NCI-H748 (cell line): Measurements from ENCODE around the gene DAPK3.
"Not testable (repeated sequence)": the region's sequence is repeated elsewhere in the genome, so short reads cannot be mapped to it uniquely, and the experiment has no call there.

Experiments
- DNase-seq: peaks from one replicate; lab custom pipeline; 2025; ENCODE audit not compliant: unreplicated experiment; lab: John Stamatoyannopoulos, UW

DAPK3 gene

GRCh38 chr19:3979289-3979673, 8.4 kb upstream of the DAPK3 start:
- DNase-seq: no peak

GRCh38 chr19:3978145-3978544, 7.2 kb upstream of the DAPK3 start:
- DNase-seq: no peak

GRCh38 chr19:3977242-3978143, 6.6 kb upstream of the DAPK3 start:
- no peak for DNase-seq

GRCh38 chr19:3976495-3977241, 5.8 kb upstream of the DAPK3 start:
- DNase-seq: no peak

- DNase-seq: no peak
These were observed 4.8 kb upstream of the DAPK3 start for GRCh38 chr19:3975637-3976087.

- no peak for DNase-seq
These were observed 4.2 kb upstream of the DAPK3 start for GRCh38 chr19:3975144-3975543.

GRCh38 chr19:3970313-3970807, 539 bp downstream of the DAPK3 start:
- DNase-seq: no peak

DNA sequence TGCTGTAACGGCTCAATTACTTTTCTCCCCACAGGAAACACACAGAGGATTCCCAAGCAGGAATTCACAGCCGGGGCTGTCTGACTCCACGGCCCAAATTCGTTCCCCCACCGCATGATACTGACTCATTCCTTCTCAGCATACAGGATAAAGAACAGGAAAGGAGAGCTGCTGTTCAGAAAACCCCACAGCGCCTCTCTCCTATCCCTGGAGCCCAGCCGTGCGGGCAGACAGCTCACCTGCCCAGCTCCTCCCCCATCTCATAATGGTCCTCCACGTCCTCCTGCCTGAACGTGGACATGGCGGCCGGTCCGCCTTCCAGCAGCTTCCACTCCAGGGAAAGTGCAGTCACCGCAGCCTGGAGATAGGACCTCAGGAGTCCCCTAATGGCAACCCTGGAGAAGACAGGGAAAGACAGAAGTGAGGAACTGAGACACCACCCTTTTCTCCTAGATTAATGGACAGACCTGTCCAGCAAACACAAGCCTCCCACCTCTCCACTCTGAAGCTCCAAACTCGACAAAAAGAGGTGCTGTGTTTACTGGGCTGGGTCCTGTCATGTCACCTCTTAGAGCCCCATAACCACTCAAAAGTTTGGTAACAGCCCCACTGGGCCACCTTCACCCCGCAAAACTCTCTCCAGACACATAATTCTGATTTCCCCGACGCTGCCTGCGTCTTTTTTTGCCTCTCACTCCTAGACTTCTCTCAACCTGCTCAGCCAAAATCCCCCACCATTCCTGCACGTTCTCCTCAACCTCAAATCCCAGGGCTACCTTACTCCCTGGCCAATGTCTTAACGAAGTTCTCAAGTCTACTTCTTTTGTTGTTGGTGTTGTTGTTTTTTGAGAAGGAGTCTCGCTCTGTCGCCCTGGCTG, 1.2 kb downstream of the DAPK3 start:
- no peak for DNase-seq

DNA sequence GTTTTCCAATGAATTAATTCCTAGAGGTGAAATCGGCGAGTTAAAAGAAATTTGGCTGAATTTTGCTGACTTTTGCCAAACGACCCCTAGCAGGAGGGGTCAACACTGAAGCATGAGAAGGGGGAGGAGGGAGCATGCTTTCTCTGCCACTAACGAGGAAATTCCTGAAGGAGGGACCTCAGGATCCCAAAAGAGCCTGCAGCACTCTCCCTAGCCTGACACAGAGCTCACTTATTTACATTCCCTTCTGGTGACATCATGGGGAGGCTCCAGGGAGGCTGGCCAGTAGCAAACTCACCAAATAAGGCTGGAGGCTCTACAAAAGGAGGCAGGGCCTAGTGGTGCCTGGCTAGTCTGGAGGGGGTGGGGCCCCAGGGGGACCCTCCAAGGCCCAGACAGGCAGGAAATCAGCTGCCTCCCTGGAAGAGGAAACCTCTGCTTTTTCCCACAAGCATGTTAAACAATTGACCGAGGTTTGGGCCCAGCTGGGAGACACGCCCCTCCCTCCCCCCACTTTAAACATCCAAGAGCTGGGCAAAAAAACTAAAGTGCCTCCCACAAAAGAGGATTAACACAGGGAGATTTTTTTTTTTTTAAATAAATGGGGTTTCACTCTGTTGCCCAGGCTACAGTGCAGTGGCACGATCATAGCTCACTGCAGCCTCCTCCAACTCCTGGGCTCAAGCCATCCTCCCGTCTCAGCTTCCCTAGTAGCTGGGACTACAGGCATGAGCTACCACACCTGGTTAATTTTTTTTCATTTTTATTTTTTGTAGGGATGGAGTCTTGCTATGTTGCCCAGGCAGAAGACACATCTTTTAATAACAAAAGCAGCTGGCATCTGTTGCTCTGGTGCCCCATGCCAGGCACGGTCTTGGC, 2.1 kb downstream of the DAPK3 start:
- peak; percentile 38 for DNase-seq

GRCh38 chr19:3967983-3968382, 2.9 kb downstream of the DAPK3 start:
- DNase-seq: not testable (repeated sequence)

DNA sequence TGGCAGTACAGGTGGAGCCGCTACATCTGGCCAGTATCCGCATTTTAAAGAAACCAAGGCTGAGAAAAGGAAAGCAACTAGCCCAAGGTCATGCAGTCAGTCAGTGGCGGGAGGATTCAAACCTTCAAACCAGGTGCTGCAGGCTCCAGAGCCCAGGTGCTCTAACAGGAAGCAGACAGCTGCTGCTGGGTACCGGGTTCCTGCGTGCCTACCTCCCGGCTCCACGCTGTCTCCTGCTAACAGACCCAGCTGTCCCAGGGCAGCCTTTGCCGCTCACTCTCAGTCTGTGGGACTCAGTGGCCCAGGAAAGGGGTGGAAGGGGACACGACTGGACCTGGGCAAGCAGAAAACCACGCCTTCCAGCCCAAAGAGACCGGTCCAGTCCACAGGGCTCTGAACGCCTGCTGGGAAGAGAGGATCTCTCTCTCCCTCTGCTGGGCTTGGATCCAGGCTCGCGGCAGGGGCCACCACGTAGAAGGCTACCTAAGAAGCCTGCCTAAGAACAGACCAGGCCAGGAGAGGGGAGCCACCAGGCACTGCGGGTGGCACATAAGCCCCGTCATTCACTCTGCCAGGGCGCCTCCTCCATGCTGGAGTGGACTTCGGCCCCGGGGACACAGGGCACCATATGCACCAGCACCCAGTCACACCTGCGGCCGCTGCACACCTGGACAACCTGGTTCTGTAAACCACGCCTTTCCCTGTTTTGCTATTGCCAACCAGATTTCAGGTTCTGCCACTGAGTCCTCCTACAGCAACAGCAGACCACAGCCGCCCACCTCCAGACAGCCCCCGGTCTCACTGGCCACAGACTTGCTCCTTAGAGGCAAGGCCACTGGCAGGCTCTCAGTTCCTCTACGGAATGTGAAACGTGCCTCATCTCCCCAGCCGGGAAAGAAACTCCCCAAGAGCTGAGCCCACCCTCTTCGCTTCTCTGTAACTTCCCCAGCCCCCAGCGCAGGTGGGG, 4.6 kb downstream of the DAPK3 start:
- DNase-seq: no peak

- DNase-seq: no peak
These were observed 6.4 kb downstream of the DAPK3 start for GRCh38 chr19:3964256-3965194.

DNA sequence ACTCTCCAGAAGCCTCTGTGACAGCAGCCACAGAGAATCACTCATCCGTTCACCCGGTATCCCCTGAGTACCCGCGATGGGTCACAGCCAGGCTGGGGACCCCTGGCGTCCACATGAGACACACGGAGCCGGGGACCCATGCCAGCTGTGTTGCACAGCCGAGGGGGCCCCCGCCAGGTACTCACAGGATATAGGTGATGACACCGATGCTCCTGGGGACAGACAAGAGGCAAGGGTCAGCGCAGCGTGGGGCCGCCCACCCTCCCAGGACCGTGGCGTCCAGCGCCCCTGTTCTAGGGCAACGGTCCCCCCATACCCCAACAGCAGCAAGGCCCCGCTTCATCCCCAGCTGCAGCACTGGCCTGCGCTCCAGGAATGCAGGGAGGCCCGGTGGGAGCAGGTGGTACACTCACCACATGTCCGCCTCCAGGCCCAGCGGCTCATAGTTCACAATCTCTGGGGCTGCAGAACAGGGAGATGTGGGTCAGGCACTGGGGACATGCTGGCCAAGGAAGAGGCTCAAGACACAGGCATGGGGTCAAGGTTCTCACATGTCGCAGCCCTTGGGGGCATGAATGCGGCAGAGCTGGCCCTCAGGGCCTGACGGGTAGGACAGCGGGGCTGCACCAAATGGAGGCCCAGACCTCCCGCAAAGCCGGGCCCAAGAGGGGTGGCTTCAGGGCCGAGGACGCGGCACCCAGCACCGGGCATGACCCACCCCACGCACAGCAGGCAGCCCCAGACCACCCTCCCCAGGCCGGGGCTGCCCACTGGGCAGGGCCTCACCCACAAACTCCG, 7.2 kb downstream of the DAPK3 start:
- DNase-seq: no peak

DNA sequence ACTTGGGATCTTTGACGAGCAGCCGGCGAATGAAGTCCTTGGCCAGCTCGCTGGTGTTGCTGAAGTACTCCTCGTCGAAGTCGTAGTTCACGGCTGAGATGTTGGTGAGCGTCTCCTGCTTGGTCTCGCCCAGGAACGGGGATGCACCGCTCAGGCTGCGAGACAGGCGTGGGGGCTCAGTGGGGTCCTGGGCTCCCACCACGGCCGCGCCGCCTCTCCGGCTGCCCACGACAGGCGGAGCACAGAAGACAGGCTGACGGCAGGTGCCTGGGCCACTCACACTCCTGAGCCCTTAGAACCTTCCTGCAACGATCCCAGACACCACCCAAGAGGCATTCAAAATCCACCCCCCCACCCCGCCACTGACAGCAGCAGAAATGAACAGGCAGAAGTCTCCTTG, 9.9 kb downstream of the DAPK3 start:
- no peak for DNase-seq

GRCh38 chr19:3959766-3960131, 11.2 kb downstream of the DAPK3 start:
- no peak for DNase-seq

GRCh38 chr19:3958836-3959765, 11.8 kb downstream of the DAPK3 start:
- no peak for DNase-seq
